NAMALWA (cell line): Measurements from ENCODE around the gene ABAT.

Experiments
- DNase-seq: peaks from one replicate; pipeline ENCODE4 v3.0.0-alpha.2; 2015; ENCODE audit warnings: low spot score

ABAT gene

DNA sequence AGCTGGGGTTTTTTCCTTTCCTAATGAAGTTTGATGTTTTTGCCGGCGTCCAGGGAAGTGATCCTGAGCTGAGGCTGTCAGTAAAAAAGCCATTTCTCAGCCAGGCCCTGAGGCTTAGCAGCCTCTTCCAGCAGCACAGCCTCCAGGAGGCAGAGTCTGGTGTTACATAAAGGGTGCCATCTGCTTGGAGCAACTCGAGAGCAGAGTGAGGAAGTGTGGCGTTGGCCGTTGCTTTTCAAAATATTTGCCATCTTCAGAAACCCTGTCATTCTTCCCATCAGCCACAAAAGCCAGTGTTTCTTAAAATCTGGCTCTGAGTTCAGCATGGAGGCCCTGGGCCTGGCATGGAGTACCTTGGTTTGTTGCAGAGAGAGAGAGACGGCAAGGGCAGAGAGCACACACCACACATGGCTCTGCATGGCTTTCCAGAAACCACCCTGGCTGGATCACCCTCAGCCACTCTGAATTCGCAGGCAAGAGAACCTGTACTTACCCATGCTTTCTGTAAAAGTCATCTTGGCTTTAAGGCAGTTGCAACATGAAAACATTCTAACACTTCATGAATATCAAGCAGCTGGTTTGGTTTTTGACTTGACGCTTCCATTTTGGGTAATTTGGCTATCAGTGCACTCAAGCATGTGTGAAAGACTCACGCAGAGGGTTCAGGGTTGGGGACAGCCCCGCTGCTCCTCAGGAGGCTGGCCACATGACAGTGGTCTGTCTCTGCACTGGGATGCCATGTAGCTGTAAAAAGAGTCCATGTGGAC is 144.3 kb downstream of the ABAT start:
- DNase-seq, result no peak

DNA sequence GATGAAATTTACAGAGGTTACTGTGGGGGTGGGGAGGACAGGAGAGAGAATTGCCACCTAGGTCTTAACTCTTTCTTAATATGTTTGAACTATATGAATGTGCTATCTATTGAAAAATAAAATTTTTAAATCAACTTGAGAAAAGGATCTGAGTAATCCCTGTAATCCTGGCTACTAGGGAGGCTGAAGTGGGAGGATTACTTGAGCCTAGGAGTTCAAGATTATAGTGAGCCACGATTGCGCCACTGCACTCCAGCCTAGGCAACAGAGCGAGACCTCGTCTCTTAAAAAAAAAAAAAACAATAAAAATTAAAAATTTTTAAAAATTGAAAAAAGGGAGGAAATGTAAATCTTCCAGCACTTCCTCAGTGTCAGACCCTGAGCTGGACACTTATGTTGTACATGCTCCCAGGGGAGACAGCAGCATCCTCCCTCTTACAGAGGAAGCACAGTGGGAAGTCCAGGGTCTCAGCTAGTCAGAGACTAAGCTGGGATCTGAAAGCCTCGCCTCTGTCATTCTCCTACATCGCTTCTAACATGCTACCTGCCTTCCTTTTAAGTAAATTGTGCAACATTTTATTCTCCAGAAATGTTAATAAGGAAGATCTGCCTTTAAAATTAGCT is 145.1 kb downstream of the ABAT start:
- no peak for DNase-seq

DNA sequence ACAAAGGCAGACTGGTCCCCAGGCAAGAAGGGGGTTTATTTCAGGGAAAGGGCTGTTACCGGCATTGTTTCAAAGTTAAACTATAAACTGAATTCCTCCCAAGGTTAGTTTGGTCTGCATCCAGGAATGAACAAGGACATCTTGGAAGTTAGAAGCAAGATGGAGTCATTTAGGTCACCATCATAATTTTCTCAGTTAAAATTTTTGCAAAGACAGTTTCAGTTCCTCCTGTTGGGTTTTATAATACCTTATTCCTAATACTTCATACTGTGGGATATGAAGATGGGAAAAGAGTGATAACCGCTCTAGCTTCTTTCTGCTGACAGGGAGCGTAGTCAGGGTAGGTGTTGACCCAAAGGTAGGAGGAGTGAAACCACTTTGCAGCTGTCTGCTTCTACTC is 148.0 kb downstream of the ABAT start:
- DNase-seq, result no peak

DNA sequence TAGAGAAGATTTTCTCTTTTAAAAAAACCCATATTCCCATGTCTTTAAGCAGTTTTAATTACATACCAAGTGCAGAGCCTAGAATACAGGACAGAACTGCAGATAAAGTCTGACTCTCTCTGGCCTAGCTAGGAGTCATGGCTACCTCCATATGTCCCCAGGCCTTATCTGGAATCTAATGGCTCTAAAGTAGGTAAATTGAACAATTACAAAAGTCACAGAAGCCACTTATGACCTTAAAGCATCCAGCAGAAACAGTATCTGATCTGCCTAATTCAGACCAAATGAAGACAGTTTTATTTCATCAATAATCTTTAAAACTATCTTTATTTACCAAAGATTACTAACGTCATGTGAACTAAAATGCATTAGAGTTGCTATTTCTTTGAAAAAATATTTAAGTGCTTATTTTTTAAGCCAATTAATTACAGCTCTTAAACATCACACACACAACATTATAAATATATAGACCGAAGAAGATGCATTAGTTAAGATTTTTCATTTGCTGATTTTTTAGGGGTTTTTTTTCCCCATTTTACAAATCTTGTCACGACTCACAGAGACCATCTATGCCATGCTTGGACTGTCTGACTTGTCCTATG is 152.0 kb downstream of the ABAT start:
- no peak for DNase-seq

DNA sequence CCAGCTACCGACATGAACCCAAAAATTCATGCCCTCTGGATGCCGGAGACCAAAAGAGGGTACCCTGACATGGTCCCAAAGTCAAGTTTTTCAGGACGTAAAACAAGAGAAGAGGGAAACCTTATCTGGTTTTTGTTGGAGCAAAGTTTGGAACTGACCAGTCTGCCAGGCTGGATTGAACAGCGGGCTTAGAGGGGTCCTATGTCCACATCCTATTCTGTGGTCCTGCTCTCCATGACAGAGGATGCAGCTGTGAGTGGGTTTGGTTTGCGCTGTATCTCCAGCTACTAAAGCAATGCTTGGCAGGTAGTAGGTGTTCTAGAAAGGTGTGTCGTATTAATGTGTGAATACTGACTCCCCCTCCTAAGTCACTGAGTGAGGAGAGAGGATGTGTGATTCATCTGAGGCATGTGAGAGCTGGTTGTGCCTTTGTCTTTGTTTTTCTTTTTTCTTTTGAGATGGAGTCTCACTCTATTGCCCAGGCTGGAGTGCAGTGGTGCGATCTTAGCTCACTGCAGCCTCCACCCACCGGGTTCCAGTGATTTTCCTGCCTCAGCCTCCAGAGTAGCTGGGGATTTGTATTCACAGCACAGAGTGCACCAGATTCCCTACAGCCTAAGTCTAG is 154.2 kb downstream of the ABAT start:
- no peak for DNase-seq

DNA sequence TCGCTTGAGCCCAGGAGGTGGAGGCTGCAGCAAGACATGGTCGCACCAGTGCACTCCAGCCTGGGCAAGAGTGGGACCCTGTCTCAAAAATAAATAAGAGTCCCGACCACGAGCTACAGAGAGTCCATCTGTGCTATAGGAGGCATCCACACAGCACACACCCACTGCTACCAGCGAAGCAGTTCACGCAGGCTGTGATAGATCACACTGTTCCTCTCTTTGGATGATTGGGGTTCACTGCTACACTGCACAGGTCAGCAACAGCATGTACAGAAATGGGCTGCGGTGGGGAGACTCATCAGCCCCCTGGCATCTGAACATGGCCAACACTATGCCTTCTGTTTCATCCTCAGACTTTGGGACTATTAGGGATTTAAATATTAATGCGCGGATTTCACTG is 157.0 kb downstream of the ABAT start:
- DNase-seq, result no peak

DNA sequence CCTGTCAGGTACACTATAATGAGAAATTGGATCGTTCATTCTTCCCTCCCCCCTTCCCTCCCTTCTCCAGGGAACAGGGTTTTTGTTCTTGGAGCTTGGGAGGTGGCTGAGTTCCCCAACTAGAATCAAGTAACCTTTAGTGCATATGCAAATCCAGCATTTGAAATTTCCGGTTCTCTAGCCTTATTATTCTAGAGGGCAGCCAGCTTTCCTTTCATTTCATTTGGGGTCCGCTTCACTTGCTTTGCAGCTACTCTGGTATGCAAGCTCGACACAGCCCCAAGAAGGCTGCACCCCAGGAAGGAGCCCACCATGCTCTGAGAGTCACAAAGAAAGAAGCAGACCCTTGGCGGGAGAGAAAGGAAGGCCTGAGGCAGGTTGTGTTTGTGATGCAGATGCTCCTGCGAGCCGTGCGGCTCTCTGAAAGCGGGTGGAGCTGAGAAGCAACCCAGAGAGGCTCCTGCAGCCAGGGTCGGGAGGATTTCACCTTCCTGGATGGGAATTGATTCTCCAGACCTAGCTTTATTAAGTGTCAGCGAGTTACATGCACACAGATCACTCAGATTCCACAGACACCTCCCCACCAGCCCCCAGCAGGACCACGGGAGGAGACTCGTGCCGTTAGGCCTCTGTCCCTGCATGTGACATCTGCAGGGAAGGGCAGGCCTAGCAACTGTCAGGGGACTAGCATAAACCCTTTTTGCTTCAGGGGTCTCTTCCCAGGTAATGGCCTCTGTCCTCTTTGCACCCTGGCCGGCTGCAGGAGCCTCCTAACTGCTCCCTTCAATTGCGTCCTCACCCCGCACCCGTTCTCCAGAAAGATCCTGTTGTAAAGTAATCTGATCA is 157.7 kb downstream of the ABAT start:
- DNase-seq, result no peak

DNA sequence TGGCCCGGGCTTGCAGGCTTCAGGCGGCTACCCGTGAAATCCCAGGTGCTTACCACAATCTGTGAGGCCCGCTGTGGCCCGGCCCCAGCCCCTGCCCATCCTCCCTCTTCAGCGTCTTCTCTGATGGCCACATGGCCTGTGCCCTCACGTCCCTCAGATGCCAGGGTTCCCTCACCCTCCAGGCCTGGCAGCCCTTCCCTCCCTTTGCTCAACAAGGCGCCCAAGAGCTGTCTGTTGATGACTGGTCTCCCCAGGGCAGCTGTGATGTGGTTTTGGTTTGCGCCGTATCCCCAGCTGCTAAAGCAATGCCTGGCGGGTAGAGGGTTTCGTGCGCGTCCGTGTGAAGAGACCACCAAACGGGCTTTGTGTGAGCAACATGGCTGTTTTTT is 158.3 kb downstream of the ABAT start:
- DNase-seq, result no peak
